Uterus (tissue), 2 donors: ENCODE results near the gene S100B.

ENCODE experiments used
- POLR2A ChIP-seq, 2 donors: fragments of 450-650 bp; IDR thresholded peaks; one replicate each; pipeline ENCODE4 v1.6.1; 2016; ENCODE audit warnings: antibody characterized with exemption in 2 of 2, mild to moderate bottlenecking in 1 of 2, moderate library complexity in 1 of 2
- TF ChIP-seq, protein P1 (sequence below), 4 experiments: fragments of 200-600 bp in 2 of 4; fragments of 450-650 bp in 2 of 4; sonication (generic) in 2 of 4; IDR thresholded peaks; one replicate each; pipeline ENCODE4 v1.5.1; 2016 to 2019; ENCODE audit warnings: antibody characterized with exemption in 4 of 4, mild to moderate bottlenecking in 2 of 4, moderate library complexity in 1 of 4

DNA sequence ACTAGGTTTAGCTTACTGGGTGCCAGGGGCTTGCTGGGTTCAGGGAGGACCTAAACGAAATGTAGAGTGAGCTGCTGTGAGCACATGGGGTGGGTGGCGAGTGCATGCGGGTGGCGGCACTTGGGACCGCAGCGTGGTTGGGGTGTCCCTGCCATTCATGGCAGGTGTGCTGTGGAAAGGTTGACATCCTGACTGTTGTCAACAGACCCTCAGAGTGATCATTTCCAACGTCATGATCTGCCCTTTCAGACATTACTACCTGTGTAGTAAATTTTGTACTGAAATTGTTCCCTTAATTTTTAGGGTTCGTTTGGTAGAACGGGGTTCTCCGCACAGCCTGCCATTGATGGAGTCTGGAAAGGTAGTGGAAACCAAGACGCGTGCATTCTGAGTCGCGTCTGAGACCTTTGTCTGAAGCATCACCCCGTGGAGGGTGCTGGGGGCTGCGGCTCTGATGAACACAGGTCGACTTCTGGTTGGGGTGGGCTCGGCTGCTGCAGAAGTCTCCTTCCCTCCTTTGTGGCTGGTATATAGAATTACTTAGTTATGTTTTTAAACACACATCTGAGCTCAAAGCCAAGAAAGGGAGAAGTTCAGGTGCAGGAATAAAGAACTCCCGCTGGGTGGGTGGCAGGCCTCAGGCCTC is 43.3 kb downstream of the S100B start:
- no peak for TF ChIP-seq POLR2A (IDR thresholded peaks at IDR 0.05)
- TF ChIP-seq, protein P1, sequence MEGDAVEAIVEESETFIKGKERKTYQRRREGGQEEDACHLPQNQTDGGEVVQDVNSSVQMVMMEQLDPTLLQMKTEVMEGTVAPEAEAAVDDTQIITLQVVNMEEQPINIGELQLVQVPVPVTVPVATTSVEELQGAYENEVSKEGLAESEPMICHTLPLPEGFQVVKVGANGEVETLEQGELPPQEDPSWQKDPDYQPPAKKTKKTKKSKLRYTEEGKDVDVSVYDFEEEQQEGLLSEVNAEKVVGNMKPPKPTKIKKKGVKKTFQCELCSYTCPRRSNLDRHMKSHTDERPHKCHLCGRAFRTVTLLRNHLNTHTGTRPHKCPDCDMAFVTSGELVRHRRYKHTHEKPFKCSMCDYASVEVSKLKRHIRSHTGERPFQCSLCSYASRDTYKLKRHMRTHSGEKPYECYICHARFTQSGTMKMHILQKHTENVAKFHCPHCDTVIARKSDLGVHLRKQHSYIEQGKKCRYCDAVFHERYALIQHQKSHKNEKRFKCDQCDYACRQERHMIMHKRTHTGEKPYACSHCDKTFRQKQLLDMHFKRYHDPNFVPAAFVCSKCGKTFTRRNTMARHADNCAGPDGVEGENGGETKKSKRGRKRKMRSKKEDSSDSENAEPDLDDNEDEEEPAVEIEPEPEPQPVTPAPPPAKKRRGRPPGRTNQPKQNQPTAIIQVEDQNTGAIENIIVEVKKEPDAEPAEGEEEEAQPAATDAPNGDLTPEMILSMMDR (IDR thresholded peaks at IDR 0.05), result no peak
